Liver (tissue), 9 donors: Measurements from ENCODE around the gene C2orf92. TPM values are rescaled to one million over a fixed set of nuclear protein-coding genes. Genes with fewer than 3 reads are reported as not detected.

Experiments used
- DNase-seq: peaks from one replicate; pipeline ENCODE4 v3.0.0-alpha.2; 2017; ENCODE audit warnings: low spot score
- H3K27ac ChIP-seq, 2 donors: one replicate each; pipeline ENCODE4 v1.7.0; 2013; ENCODE audit warnings: inconsistent platforms in 2 of 2, low read length in 2 of 2, control low read depth in 1 of 2, low read depth in 1 of 2, mild to moderate bottlenecking in 1 of 2
- H3K27me3 ChIP-seq, 4 donors: one replicate each; pipeline versions ENCODE4 v1.6.1 to v1.7.0; 2013; ENCODE audit warnings: low read length in 3 of 4, inconsistent platforms in 1 of 4, mild to moderate bottlenecking in 1 of 4, moderate library complexity in 1 of 4; ENCODE audit not compliant: control insufficient read depth in 4 of 4, insufficient read depth in 4 of 4
- H3K36me3 ChIP-seq, 4 donors: one replicate each; pipeline versions ENCODE4 v1.6.1 to v1.7.0; 2013; ENCODE audit warnings: low read length in 3 of 4, mild to moderate bottlenecking in 3 of 4, low read depth in 1 of 4, moderate library complexity in 1 of 4; ENCODE audit not compliant: control insufficient read depth in 4 of 4, insufficient read depth in 3 of 4
- H3K4me1 ChIP-seq, 4 donors: one replicate each; pipeline versions ENCODE4 v1.6.1 to v1.7.0; 2013; ENCODE audit warnings: low read length in 3 of 4, mild to moderate bottlenecking in 3 of 4, moderate library complexity in 1 of 4; ENCODE audit not compliant: control insufficient read depth in 4 of 4, insufficient read depth in 4 of 4
- H3K4me3 ChIP-seq, 3 donors: one replicate each; pipeline versions ENCODE4 v1.6.1 to v1.7.0; 2013; ENCODE audit warnings: low read length in 3 of 3, control low read depth in 1 of 3, low read depth in 1 of 3, mild to moderate bottlenecking in 1 of 3
- H3K9ac ChIP-seq, 2 donors: one replicate each; pipeline ENCODE4 v1.7.0; 2013; ENCODE audit warnings: low read length in 2 of 2, mild to moderate bottlenecking in 2 of 2, moderate library complexity in 2 of 2, control low read depth in 1 of 2, low read depth in 1 of 2
- H3K9me3 ChIP-seq, 4 donors: one replicate each; pipeline versions ENCODE4 v1.6.1 to v1.7.0; 2013; ENCODE audit warnings: low read length in 3 of 4; ENCODE audit not compliant: control insufficient read depth in 4 of 4
- ATF3 ChIP-seq: IDR thresholded peaks from 2 replicates; pipeline ENCODE4 v1.6.1; 2016; ENCODE audit warnings: antibody characterized with exemption
- EGR1 ChIP-seq, 2 donors: IDR thresholded peaks; 2 replicates each; pipeline ENCODE4 v1.6.1; 2016 to 2018; ENCODE audit warnings: antibody characterized with exemption in 2 of 2, low read depth in 2 of 2
- FOXA1 ChIP-seq: IDR thresholded peaks from 2 replicates; pipeline ENCODE4 v1.6.1; 2016; ENCODE audit warnings: antibody characterized with exemption
- FOXA2 ChIP-seq: IDR thresholded peaks from 2 replicates; pipeline ENCODE4 v1.6.1; 2016; ENCODE audit warnings: antibody characterized with exemption
- GABPA ChIP-seq, 2 donors: IDR thresholded peaks in 1 of 2; conservative IDR thresholded peaks in 1 of 2; 2 replicates each; pipeline ENCODE4 v1.6.1; 2016; ENCODE audit warnings: antibody characterized with exemption in 2 of 2, mild to moderate bottlenecking in 1 of 2, moderate library complexity in 1 of 2
- HNF4A ChIP-seq, 2 donors: conservative IDR thresholded peaks; 2 replicates each; pipeline ENCODE4 v1.6.1; 2016; ENCODE audit warnings: antibody characterized with exemption in 2 of 2, mild to moderate bottlenecking in 2 of 2
- HNF4G ChIP-seq: IDR thresholded peaks from 2 replicates; pipeline ENCODE4 v1.6.1; 2016; ENCODE audit warnings: antibody characterized with exemption
- JUND ChIP-seq, 2 donors: IDR thresholded peaks; 2 replicates each; pipeline ENCODE4 v1.6.1; 2016; ENCODE audit warnings: antibody characterized with exemption in 2 of 2
- NR2F2 ChIP-seq: IDR thresholded peaks from 2 replicates; pipeline ENCODE4 v1.6.1; 2016; ENCODE audit warnings: antibody characterized with exemption
- RAD21 ChIP-seq, 2 donors: IDR thresholded peaks; 2 replicates each; pipeline ENCODE4 v1.6.1; 2016; ENCODE audit warnings: antibody characterized with exemption in 2 of 2, mild to moderate bottlenecking in 2 of 2
- RXRA ChIP-seq, 2 donors: IDR thresholded peaks; 2 replicates each; pipeline ENCODE4 v1.6.1; 2017 to 2018; ENCODE audit warnings: antibody characterized with exemption in 2 of 2, mild to moderate bottlenecking in 1 of 2
- SP1 ChIP-seq: IDR thresholded peaks from 2 replicates; pipeline ENCODE4 v1.6.1; 2018; ENCODE audit warnings: antibody characterized with exemption, mild to moderate bottlenecking
- TAF1 ChIP-seq: conservative IDR thresholded peaks from 2 replicates; pipeline ENCODE4 v1.6.1; 2016; ENCODE audit warnings: antibody characterized with exemption, mild to moderate bottlenecking
- YY1 ChIP-seq: IDR thresholded peaks from 2 replicates; pipeline ENCODE4 v1.6.1; 2016; ENCODE audit warnings: antibody characterized with exemption, mild to moderate bottlenecking
- WGBS: extraction: QIAGEN DNeasy Blood & Tissue Kit; methylation state at CpG from one replicate; pipeline ENCODE4 v1.1.7; 2013; 5-methylcytosine and 5-hydroxymethylcytosine counted together
- polyA plus RNA-seq, 2 donors: library from polyadenylated mRNA; stranded (reverse) in 1 of 2; unstranded in 1 of 2; fragments of 200-250 nt in 1 of 2; fragments of >200 nt in 1 of 2; fragmentation: Nextera tagmentation in 1 of 2; extraction: Ambion mirVana in 1 of 2; gene quantifications; one replicate each; pipeline versions ENCODE4 v1.2.1 to v1.2.3, GENCODE V29; 2013 to 2015
- total RNA-seq, 2 donors: library from RNA; depleted of rRNA; stranded (reverse); fragments of >200 nt; gene quantifications; one replicate each; pipeline ENCODE4 v1.2.3, GENCODE V29; 2014
- TF ChIP-seq, protein P1 (sequence below): IDR thresholded peaks from 2 replicates; pipeline ENCODE4 v1.6.1; 2016; ENCODE audit warnings: antibody characterized with exemption
- TF ChIP-seq, protein P2 (sequence below): fragments of 150-350 bp; IDR thresholded peaks from 2 replicates; pipeline ENCODE4 v1.5.1; 2017; ENCODE audit warnings: improper control_type of control experiment, low read depth, low read length; ENCODE audit not compliant: missing input control
- TF ChIP-seq, protein P3 (sequence below): IDR thresholded peaks from 2 replicates; pipeline ENCODE4 v1.6.1; 2016; ENCODE audit warnings: antibody characterized with exemption
- TF ChIP-seq, protein P4 (sequence below): IDR thresholded peaks from 2 replicates; pipeline ENCODE4 v1.6.1; 2016; ENCODE audit warnings: antibody characterized with exemption, mild to moderate bottlenecking
- donor health status: healthy.
- donor health status: healthy.
- donor health status: healthy.
- donor health status: healthy.
- donor health status: healthy.

C2orf92 gene
- total and polyA plus RNA-seq, 4 donors = 0.96 to 8.0 (median 2.7) TPM

- H3K9me3 ChIP-seq = no peaks in the 10 kb centered on the region
- H3K4me3 ChIP-seq = no peak overlapping the region
- no peak overlapping the region for H3K27ac ChIP-seq
- TF ChIP-seq, protein P1, sequence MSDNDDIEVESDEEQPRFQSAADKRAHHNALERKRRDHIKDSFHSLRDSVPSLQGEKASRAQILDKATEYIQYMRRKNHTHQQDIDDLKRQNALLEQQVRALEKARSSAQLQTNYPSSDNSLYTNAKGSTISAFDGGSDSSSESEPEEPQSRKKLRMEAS = no peak
- TF ChIP-seq SP1 (no peak), RAD21 (IDR thresholded peaks at IDR 0.05) (no peak), GABPA (IDR thresholded peaks at IDR 0.05 in 1 of 2, conservative IDR thresholded peaks at IDR 0.05 in 1 of 2) (no peak), TAF1 (no peak), HNF4A (conservative IDR thresholded peaks at IDR 0.05) (no peak), ATF3 (no peak), JUND (IDR thresholded peaks at IDR 0.05) (no peak), YY1 (no peak), FOXA2 (no peak), HNF4G (no peak), EGR1 (IDR thresholded peaks at IDR 0.05; ENCODE audit: low read depth in 2 of 2) (no peak), NR2F2 (no peak), RXRA (IDR thresholded peaks at IDR 0.05) (no peak), FOXA1 (no peak)
- TF ChIP-seq, protein P2, sequence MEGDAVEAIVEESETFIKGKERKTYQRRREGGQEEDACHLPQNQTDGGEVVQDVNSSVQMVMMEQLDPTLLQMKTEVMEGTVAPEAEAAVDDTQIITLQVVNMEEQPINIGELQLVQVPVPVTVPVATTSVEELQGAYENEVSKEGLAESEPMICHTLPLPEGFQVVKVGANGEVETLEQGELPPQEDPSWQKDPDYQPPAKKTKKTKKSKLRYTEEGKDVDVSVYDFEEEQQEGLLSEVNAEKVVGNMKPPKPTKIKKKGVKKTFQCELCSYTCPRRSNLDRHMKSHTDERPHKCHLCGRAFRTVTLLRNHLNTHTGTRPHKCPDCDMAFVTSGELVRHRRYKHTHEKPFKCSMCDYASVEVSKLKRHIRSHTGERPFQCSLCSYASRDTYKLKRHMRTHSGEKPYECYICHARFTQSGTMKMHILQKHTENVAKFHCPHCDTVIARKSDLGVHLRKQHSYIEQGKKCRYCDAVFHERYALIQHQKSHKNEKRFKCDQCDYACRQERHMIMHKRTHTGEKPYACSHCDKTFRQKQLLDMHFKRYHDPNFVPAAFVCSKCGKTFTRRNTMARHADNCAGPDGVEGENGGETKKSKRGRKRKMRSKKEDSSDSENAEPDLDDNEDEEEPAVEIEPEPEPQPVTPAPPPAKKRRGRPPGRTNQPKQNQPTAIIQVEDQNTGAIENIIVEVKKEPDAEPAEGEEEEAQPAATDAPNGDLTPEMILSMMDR = no peak
- TF ChIP-seq, protein P3, sequence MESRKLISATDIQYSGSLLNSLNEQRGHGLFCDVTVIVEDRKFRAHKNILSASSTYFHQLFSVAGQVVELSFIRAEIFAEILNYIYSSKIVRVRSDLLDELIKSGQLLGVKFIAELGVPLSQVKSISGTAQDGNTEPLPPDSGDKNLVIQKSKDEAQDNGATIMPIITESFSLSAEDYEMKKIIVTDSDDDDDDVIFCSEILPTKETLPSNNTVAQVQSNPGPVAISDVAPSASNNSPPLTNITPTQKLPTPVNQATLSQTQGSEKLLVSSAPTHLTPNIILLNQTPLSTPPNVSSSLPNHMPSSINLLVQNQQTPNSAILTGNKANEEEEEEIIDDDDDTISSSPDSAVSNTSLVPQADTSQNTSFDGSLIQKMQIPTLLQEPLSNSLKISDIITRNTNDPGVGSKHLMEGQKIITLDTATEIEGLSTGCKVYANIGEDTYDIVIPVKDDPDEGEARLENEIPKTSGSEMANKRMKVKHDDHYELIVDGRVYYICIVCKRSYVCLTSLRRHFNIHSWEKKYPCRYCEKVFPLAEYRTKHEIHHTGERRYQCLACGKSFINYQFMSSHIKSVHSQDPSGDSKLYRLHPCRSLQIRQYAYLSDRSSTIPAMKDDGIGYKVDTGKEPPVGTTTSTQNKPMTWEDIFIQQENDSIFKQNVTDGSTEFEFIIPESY = no peak
- TF ChIP-seq, protein P4, sequence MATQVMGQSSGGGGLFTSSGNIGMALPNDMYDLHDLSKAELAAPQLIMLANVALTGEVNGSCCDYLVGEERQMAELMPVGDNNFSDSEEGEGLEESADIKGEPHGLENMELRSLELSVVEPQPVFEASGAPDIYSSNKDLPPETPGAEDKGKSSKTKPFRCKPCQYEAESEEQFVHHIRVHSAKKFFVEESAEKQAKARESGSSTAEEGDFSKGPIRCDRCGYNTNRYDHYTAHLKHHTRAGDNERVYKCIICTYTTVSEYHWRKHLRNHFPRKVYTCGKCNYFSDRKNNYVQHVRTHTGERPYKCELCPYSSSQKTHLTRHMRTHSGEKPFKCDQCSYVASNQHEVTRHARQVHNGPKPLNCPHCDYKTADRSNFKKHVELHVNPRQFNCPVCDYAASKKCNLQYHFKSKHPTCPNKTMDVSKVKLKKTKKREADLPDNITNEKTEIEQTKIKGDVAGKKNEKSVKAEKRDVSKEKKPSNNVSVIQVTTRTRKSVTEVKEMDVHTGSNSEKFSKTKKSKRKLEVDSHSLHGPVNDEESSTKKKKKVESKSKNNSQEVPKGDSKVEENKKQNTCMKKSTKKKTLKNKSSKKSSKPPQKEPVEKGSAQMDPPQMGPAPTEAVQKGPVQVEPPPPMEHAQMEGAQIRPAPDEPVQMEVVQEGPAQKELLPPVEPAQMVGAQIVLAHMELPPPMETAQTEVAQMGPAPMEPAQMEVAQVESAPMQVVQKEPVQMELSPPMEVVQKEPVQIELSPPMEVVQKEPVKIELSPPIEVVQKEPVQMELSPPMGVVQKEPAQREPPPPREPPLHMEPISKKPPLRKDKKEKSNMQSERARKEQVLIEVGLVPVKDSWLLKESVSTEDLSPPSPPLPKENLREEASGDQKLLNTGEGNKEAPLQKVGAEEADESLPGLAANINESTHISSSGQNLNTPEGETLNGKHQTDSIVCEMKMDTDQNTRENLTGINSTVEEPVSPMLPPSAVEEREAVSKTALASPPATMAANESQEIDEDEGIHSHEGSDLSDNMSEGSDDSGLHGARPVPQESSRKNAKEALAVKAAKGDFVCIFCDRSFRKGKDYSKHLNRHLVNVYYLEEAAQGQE = no peak
- H3K9ac ChIP-seq = no peak overlapping the region
- 76% methylated on average over 4 of the region's 4 CpGs for WGBS
- no peaks in the 10 kb centered on the region for H3K27me3 ChIP-seq
- DNase-seq = no peak
- H3K36me3 ChIP-seq = no peaks in the 10 kb centered on the region
- no peaks in the 10 kb centered on the region for H3K4me1 ChIP-seq
These were observed 66.7 kb downstream of the C2orf92 start for GRCh38 chr2:97736185-97736584.
